HG02970 (cell line): ENCODE results near the gene ARHGAP26.

Experiments
- ATAC-seq: cut with Tn5 transposase; IDR thresholded peaks from one replicate; pipeline ENCODE4 v1.9.1; 2021; ENCODE audit warnings: mild to moderate bottlenecking, moderate library complexity, moderate number of reproducible peaks; ENCODE audit not compliant: unreplicated experiment, low FRiP score

ARHGAP26 gene

GRCh38 chr5:142782976-142783530 is 12.9 kb downstream of the ARHGAP26 start:
- no peak for ATAC-seq

- no peak for ATAC-seq
Measured at GRCh38 chr5:142783601-142784341, 13.6 kb downstream of the ARHGAP26 start.

GRCh38 chr5:142784401-142784955 is 14.3 kb downstream of the ARHGAP26 start:
- no peak for ATAC-seq

GRCh38 chr5:142785206-142785605 is 15.0 kb downstream of the ARHGAP26 start:
- no peak for ATAC-seq

GRCh38 chr5:142789206-142789605 is 19.0 kb downstream of the ARHGAP26 start:
- ATAC-seq: no peak

- ATAC-seq: no peak
Measured at GRCh38 chr5:142792012-142792864, 22.1 kb downstream of the ARHGAP26 start.

- no peak for ATAC-seq
Measured at GRCh38 chr5:142792865-142793232, 22.7 kb downstream of the ARHGAP26 start.

GRCh38 chr5:142794537-142794936 is 24.4 kb downstream of the ARHGAP26 start:
- no peak for ATAC-seq

GRCh38 chr5:142795251-142795650 is 25.1 kb downstream of the ARHGAP26 start:
- ATAC-seq: no peak

GRCh38 chr5:142796492-142797109 is 26.4 kb downstream of the ARHGAP26 start:
- ATAC-seq: no peak

- ATAC-seq: no peak
Measured at GRCh38 chr5:142797420-142797819, 27.2 kb downstream of the ARHGAP26 start.

GRCh38 chr5:142798099-142798770 is 28.1 kb downstream of the ARHGAP26 start:
- ATAC-seq: no peak

GRCh38 chr5:142800776-142801494 is 30.8 kb downstream of the ARHGAP26 start:
- peak; percentile 65 for ATAC-seq

- ATAC-seq: no peak
Measured at GRCh38 chr5:142801495-142801871, 31.3 kb downstream of the ARHGAP26 start.

- ATAC-seq: no peak
Measured at GRCh38 chr5:142803428-142804125, 33.4 kb downstream of the ARHGAP26 start.

- ATAC-seq: no peak
Measured at GRCh38 chr5:142805339-142805738, 35.2 kb downstream of the ARHGAP26 start.

GRCh38 chr5:142806841-142807267 is 36.7 kb downstream of the ARHGAP26 start:
- no peak for ATAC-seq

- ATAC-seq: no peak
Measured at GRCh38 chr5:142807372-142807911, 37.3 kb downstream of the ARHGAP26 start.
